ENCODE results near the gene C3orf18.
A peak's percentile ranks its signal among the peaks of the same experiment; 100 is the strongest.

C3orf18 gene

DNA sequence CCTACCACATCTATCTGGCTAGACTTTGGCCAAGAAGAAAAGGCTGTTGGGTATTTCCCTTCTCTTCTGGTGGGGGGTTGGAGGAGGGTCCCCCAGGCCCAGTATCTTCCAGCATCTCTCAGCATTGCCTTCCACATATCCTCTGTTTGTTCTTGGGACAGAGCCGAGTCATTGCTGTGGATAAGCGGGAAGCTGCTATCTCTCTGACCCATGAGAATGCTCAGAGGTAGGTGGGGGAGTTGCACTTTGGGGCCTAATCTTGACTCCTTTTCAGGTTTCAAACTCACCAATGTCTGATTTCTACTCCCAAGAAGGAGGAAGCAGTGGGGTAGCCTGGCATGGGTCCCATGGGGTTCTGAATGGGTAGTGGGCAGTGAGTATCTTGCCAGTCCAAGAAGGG lies 9.8 kb upstream of the C3orf18 start:
- no peak for DNase-seq

DNA sequence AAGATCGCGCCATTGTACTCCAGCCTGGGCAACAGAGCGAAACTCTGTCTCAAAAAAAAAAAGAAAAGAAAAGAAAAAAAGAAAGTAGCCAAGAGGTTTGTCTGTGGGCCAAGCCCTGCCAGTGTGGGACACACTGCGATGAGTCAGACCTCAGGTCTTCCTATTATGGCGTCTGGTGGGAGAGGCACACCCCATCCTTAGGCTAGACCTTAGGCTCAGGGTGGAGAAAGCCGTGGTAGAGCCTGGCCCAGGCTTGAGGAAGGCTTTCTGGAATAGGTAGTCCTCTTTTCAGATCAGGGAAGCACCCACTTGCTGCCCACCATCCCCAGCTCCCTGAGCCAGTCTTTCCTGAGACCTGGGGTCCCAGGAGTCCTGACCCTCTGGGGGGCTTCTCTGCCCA lies 7.8 kb upstream of the C3orf18 start:
- no peak for DNase-seq

DNA sequence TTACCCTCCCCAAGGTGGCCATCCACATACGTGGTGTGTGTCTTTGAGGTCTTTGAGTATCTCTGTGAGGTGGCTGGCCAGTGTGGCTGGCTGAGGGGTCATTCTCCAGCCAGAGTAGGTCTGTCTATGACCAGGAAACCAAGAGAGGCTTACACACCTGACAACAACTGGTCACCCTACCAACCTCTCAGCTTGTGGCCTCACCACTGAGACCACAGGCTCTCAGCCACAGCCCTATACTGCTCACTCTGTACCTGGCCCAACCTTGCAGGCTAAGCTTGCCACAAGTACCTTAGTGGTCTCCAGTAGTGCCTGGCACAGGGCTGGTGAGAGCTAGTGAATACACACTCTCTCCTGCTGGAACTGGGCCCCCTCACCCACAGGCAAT lies 6.9 kb upstream of the C3orf18 start:
- DNase-seq: no peak

DNA sequence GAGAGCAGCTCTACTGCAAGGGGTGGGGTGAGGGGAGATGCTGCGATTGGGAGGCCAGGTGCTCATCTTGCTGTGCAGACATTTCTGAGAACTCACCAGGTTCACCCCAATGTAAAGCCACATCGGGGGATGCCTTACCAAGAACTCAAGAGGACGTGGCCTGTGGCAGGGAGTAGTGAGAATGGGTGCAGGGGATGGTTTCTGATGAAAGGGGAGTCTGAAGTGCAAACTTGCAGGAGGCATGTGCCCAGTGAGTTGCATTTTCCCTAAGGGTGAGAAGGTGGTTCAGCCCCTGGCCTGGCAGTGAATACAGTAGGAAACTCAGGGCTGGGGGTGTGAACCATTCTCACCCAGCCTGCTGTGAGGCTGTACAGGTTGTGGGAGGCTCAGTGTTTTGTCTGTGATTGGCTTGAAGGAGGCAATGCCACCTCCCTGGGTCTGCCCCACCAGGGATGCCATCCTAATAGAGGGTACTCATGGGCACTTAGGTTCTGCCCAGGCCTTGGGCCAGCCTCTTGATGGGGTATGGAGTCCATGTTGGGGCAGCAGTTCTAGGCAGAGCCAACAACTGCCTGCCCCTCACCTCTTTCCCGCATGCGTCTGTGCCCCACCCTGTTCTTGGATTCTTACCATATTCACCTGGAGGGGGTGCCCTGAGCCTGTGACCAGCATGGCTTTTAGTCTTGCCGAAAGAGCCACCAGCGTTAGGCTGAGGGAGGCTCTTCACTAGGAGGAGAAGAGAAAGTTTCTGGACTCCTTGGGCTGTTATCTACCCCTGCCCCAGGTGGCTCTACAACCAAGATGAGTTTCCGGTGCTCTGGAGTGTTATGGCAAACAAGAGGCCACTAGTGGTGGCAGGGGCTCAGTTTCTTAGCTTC lies 6.3 kb upstream of the C3orf18 start:
- DNase-seq: no peak

DNA sequence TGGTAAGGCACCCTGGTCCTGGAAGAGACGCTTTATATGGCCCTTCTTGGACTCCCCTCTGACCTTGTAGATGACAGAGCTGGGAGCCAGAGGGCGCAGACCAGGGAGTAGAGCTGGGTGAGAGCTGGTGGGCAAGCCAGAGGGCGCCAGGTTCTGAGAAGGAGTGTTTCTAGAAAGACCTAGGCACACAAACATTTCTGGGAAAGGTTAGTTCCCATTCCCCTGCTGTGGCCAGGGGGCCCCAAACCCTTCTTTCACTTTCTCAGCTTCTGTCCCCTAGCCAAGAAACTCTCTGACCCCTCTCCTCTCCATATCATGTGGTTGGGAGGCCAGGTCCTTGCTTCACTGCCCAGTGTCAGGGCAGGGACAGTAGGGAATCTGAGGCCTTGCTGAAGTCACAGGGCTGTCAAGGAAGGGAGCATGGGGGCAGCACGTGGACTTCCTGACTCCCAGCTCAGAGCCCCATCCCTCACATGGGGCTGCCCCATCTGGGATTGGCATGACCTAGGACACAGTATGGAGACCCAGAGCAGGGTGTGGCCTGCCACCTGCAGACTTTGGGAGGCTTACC lies 5.3 kb upstream of the C3orf18 start:
- no peak for DNase-seq

DNA sequence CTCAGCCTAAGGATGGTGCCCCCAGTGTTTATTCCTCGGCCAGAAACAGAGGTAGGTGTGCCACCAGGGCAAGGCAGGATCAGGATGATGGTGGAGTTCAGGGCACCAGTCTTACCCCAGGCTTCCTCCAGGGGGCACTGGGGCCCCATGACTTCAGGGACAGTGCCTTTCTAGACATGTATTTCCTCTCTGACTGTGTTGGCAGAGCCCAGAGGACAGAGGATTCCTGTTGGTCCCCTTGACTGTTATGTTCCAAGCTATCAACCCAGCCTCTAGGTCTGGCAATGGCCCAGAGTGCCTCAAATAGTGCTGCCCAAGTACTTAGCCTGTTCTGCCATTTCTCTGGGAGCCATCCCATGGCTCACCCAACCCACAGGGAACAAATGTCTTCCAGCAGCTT lies 4.6 kb upstream of the C3orf18 start:
- no peak for DNase-seq

DNA sequence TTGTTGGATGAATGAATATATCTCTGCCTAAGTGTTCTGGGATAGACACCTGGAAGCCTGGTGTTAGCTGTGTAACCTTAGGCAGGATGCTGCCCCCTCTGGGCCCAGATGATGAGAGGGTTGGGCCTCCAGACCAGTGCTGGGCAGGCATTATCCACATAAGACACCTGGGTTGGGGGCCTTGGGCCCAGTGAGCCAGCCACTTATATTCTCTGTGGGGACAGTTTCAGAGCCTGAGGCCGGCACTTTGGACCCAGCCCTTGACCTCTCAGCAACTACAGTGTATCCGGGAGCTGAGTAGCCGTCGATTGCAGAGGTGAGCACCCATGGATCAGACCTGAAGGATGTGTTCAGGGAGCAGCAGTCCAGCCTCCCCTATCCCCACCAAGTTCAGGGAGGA lies 3.9 kb upstream of the C3orf18 start:
- DNase-seq: no peak

DNA sequence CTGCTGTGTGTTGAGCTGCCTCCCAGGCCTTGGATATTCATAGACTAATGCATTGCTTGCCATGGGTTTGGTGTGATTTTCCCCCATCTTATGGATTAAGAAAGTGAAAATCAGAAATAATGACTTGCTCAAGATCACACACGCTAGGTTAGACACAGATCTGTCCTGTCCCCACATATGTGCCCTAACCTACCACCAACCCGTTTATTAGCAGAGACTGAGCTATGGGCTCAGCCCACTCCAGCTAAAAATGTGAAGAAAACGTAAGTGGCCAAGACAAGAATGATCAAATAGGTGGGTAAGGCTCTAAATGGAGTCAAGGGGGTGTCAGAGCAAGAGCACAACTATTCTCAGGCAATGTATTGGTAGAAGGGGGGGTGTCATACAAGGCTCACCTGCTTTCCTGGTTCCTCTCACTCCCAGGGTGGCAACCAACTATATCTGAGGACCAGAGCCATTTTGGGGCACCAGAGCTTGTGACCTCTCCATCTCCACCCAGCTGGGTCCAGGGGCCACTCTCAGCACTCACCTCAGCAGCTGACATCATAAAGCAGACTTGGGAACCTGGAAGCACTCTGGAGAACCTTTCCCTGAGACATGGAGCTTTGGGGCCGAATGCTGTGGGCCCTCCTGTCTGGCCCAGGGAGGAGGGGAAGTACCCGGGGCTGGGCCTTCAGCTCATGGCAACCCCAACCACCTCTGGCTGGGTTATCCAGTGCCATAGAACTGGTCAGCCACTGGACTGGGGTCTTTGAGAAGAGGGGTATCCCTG lies 3.1 kb upstream of the C3orf18 start:
- no peak for DNase-seq

DNA sequence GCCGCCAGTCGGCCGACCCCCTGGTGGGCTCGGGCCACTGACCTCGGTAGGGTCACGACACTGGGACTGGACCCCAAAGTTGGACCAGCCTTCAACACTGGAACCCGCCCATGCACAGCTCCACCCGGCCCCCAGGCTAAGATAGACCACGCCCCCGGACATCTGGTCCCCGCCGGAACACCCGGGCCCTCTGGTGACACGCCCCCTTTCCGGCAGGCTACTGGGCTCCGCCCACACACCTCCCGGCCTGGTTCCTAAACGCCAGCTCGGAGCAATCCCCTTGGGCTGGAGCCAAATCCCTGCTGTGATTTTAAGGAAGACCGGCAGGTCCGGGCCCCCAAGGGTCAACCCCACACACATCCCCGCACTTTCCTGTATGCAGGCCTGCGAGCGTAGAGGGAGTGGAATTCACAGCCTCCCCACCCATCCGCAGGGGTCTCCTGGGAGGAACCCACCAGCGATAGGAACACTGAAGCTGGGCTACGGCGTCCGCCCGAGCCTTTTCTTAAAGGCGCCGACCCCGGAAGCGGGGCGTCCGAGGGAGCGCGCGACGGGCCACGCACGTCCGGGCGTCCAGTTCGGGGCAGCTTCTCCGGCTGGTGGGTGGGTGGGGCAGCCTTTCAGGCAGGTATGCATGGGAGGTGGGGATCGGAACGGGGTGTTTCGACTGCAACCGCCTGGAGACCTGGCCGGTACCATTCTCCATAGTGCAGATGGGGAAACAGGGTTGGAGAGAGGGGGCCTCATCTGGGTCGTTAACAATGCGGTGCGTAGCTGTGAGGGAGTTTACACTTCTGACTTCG lies 1.6 kb upstream of the C3orf18 start, which contains the start of gene HEMK1:
TSS of gene HEMK1 (plus strand) at position 576 of the 803 bp plus-strand sequence. CDS start 1,583 bp downstream, outside the sequence.
- DNase-seq: peak; percentile 86

DNA sequence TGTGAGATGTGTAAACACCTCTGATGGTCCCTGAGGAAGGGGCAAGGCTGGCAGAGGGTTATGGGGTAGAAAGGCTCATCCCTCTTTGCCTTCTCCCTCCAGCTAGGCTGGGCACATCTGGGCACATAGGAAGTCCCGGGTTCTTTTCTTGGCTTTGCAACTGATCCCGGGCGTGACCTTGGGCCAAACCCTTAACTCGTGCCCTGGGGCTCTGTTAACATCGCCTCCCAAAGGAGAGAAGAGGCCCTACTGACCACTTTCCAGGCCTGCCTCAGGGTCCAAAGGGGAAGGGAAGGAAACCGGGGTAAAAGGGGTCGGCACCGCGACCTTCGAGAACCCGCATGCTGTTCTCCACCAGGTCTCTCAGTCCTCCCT lies 549 bp downstream of the C3orf18 start:
- DNase-seq: no peak

DNA sequence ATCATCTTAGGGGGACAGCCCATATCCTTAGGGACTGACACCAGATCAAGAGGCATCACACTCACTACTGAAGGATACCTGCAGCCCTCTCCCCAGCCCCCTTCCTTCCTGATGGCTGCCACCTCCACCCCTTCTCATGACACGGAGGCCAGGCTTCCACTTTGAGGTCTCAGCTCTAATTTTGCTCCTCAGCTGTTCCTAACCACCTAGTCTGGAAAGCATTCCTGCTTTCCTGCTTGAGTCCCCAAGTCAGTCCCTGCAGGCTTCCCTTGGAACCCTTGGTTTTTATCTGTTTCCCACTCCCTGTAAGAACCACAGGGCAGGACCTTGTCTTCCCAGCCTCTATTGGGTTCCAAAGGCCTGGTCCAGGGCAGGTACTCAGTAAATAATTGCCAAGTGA lies 3.2 kb downstream of the C3orf18 start:
- DNase-seq: no peak

DNA sequence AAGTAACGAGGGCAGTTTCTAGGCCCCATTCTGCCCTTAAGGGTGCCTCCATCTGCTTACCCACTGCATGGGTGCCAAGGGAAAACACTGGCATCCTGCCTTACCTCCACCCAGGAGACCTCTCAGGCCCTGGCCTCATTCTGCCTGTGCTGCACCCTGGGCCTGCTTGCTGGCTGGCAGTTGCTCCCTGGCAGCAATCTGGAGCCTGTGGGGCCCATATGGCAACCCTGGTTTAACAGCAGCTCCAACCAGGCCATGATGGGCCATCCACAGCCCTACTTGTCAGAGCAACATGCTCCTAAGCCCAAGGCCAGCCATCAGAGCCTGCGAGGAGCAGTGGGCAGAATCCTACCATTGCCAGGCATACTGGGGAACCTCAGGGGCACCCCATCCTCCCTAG lies 3.7 kb downstream of the C3orf18 start:
- DNase-seq: no peak

DNA sequence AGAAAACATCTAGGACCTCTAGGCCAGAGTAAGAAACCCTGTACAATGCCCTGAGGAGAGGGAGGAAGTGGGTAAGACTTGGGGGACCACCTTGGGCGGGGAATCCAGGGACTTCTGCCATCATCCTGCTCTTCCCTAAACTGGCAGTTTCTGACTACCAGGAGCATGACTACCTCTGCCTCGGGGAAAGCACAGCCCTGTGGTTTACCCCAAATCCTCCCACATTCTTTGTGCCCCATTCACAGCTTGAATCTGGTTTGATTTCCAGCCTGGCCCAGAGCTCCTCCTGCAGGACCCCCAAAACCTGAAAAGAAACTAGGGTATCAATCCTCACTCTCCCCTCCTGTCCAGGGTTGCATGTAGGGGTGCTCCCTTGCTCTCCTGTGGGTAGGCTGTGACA lies 4.7 kb downstream of the C3orf18 start:
- DNase-seq: no peak

DNA sequence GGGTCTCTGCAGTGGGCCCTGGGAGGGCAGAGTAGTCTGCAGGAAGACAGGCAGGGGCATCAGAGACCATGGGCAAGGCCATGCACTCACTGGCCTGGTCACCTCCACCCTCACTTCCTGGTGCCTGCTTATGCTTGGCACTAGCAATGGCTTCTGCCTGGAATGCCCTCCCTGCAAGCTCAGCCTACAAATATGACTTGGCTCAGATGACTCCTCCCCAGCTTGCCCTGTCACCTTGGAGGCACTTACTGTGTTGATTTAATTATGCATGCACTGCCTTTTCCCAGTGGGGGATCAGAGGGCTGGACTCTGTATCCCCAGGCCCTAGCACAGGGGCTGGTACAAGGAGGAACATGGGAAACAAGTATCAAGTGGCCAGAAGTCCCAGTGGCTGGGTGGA lies 7.8 kb downstream of the C3orf18 start:
- no peak for DNase-seq

DNA sequence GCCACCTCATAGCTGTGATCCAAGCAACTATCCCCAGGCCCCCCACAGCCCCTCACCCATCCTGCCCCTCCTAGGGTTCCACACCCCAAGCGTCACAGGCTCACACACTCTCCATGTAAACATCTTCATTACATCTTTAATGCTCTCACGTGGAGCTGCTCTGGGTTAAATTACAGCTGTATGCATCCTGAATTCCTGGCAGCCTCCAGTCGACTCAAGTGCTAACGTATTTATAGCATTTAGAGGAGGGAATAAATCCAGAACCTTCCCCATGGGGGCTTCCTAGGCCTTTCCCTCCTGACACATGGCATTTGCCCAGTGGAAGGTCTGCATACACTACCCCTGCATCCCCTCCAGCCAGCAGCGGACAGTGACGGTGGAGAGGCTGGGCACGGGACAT lies 9.6 kb downstream of the C3orf18 start:
- peak; percentile 10 for DNase-seq

DNA sequence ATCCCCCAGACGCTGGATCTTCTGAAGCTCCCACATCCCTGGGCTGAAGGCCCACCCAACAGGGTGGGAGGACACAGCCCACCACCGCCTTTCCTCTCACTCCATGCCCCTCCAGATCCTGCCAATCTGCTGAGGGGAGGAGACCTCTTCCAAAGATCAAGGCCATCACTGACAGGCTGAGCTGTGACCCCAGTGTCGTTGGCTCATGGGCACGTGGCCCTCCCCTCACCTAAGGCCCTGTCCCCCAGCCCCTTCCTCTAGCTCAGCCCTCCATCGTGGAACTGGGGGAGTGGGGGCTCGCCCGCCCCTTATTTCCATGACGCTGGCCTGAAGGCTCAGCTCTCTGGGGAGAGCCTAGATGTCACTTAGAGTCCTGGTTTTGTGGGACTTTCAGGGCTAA lies 10.4 kb downstream of the C3orf18 start:
- no peak for DNase-seq

DNA sequence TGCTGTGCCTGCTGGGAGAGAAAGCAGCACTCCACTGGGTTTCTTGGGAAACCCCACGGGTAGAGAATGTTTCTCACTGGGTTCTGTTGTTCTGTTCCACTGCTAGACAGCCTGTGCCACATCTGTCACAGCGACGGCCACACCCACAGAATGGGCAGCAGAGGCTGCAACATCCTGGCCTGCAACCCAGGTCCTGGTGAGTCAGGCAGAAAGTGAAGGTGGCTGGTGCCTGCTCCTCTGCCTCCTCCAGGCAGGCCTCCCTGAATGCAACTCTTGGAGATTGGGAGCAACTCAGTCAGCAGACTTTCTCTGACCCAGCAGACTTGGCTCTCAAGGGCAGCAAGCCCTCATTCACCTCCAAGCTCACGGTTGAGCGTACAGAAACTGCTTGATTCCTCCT lies 13.0 kb downstream of the C3orf18 start:
- DNase-seq: no peak

DNA sequence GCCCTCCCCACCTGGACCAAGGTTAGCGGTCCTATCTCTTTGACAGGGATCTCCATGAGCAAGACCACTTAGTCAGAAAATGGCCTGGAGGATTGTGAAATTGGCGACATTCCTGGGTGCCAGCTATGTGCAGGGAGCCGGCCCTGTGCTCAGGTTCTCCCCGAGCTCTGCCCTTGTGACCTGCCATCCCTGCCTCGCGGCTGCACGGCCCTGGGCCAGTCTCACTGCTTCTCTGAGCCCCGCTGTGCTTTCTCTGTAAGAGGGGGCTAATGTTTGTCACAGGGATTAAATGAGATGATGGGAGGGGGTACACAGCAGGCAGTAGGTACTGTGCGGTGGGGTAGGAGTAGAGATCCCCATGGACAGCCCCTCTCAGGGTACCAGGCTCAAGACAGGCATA lies 14.9 kb downstream of the C3orf18 start:
- no peak for DNase-seq

DNA sequence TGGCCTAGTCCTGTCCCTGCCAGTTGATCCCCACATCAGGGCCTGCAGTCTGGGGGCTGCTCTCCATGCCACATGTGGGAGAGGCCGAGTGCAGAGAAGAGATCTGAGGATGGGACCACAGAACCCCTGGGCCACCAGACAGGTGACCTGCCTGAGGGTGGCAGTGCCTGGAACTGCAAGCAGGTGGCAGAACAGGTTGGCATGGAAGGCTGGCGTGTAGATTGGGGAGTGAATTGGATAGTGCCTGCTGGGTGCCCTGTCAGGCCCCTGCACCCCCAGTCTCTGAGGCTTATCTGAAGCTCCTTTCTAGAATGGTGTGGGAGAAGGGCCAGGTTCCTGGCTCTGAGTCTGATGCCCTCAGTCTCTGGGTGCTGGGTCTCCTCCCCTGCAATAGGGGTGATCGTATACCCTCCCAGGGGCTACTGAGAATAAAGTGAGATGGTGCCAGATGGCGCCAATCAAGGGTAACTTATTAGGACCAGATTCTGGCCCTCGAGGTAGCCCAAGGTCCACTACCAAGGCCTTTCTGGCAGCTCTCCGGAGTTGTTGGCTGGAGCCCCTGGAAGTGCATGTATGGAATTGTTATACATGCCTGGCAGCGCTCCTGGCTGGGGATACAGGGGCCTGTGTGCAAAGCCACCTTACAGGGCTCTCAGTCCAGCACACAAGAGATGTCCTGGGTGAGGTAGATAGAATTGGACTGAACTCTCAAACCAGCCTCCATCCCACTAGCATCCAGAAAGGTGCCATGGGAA lies 15.7 kb downstream of the C3orf18 start:
- no peak for DNase-seq

DNA sequence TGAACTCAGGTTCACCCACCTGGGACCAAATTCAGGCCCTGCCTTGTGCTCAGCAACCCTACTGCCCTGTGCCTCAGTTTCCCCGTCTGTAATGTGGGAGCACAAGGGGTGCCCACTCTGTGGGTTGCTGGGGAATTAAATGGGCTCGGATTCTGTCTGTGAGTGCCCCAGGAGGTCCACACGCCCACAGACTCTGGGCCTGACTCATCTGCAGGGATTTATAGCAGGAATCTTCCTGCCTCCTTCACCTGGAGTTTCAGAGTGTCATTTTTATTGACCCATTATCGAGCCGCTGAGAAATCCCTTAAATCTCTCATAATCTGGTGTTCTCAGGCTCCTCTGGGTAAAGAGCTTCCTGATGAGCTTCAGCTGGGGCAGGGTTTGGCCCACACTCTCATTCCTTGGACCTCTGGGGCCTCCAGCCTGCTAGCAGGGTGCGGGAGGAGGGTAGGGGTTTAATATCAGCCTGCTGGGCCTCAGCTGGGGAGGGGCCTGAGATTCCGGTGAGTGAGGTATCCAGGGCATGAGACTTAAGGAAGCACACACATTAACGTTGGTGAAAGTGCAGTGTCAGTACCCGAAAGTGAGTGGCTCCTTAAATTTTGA lies 16.4 kb downstream of the C3orf18 start:
- no peak for DNase-seq

DNA sequence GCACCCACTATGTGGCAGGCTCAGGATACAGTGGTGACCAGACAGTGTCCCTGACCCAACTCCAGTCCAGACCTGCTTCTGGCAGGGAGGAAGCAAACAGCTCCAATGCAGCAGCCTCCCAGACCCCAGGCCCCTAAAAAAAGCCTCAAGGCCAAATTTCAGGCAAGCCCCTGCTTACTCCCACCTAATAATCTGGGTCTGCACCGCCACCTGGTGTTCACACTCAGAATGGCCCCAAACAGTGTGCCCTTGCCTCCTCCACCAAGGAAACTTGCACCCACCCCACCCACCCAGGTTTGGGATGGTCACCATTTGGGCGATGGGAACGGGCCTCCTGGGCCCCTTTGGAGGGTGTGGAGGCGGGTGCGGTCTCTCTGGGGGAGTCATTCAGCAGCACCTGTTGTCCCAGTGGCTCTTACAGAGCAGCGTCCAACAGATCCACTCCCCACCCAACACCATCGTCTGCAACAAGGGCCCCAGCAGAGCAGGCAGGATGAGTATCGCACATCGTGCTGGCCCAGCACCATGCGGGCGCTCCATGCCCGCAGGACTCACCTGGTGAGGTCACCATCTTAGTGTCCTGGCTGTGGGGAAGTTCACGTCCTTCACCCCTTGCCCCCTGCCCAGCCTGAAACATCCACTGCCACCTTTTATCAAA lies 17.3 kb downstream of the C3orf18 start:
- no peak for DNase-seq

Data from NCI-H2227 treated with DMSO at 0.1 percent for 48 hours (cell line).